HG03558 (cell line): ENCODE results near the gene DNAL4.
"Not testable (repeated sequence)": the region's sequence is repeated elsewhere in the genome, so short reads cannot be mapped to it uniquely, and the experiment has no call there.

Source experiments
- ATAC-seq: cut with Tn5 transposase; IDR thresholded peaks from one replicate; pipeline ENCODE4 v1.9.1; 2021; ENCODE audit warnings: moderate number of reproducible peaks; ENCODE audit not compliant: unreplicated experiment; ENCODE audit errors: extremely low read depth

The DNAL4 gene

DNA sequence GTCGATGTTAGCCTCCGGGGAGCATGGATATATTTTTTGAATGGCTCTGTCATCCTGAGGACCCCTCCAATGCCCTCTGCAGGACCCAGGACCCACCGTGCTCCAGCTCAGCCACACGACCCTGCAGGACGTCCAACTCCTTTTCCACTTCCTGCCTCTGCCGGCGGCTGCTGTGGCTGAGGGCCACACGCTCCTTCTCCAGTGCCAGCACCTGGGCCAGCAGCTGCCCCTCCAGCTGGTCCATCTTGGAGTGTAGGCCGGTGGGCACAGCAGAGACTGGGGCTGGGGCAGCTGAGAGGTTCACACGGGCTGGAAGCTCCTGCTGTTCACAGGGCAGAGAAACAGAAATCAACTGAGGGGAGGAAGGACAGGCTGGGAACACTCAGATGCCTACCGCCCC is 34.2 kb upstream of the DNAL4 start:
- no peak for ATAC-seq

DNA sequence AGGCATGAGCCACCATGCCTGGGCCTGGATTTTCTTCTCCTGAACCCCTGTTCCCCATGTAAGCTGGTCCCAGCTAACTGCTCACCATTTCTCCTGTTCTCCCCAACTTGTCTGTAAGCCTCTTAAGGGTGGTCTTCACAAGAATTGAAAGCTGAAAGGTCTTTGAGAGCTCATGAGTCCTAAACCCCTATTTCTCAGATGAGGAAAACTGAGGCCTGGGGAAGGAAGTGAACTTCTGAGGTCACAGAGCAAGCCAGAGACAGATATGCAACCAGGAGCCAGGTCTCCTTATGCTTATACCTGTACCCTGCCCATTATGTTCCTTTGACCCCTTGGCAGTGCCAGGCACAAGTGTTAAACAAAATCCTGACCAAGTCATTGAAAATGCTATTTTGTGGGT is 33.6 kb upstream of the DNAL4 start:
- no peak for ATAC-seq

DNA sequence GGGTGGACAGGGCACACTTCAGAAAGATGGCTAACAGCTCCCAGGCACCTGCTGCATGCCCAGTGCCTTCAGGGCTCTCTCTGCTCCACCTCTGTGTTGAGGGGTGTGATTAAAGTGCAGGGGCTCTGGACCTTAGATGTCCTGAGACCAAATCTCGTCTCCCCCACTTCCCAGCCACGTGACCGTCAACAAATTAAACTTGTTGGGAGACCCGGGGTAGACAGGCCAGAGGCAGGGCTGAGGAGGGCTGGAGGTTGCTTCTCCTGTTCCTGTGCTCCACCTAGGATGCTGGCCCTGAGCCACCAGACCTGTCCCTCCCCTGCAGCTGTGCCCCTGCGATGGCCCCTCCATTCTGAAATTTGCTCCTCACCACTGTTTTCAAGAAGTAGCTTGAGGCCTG is 32.9 kb upstream of the DNAL4 start:
- ATAC-seq: no peak

DNA sequence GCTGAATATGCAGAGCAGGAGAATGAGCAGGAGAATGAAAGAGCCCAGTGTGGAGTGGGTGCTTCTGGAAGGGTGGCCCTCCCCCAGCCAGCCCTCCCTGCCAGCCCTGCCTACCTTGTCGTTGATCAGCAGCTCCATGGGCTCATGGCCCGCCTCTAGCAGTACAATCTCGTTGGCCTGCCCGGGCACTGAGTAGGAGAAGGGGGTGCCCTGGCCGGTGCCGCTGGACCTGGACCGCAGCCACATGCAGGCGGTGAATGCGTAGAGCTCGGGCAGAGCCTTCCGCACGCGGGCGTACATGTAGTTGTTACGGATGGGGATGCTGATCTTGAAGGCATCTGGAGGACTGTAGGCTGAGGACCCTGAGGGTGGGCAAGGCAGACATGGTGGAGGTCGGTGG is 32.4 kb upstream of the DNAL4 start:
- ATAC-seq: no peak

DNA sequence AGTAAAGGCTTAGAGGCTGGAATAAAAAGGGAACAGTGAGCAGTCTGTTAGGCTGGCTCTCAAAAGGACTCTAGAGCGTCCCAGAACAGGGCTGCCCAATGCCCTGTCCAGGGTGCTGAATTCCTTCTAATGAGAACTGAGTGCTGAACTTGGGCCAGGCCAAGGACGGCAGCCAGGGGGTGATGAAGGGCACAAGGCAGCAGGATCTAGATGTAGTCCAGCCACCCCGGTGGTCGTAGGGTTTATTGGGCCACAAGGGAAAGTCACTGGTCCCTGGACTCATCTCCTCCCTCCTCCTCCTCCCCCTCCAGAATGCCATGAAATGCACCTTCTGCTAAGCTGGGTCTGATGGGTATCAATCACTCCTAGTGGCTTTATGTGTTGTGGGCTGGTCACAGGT is 30.6 kb upstream of the DNAL4 start:
- ATAC-seq: no peak

DNA sequence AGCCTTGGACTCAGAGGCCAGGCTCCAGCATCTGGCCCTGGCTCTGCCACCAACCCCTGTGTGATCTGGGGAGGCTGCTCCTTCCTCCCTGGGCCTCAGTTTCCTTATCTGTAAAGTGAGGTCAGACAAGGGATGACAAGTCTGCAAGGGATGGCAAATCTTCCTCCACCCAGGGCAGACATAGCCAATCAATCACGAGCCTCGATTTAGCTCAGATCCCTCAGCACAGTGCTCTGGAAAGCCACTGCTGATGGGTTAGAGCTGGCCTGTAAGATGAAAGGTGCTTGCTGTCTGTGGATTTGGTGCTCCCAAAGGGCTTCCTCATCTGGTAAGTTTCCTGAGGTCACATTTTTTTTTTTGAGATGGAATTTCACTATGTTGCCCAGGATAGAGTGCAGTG is 29.7 kb upstream of the DNAL4 start:
- ATAC-seq: no peak

DNA sequence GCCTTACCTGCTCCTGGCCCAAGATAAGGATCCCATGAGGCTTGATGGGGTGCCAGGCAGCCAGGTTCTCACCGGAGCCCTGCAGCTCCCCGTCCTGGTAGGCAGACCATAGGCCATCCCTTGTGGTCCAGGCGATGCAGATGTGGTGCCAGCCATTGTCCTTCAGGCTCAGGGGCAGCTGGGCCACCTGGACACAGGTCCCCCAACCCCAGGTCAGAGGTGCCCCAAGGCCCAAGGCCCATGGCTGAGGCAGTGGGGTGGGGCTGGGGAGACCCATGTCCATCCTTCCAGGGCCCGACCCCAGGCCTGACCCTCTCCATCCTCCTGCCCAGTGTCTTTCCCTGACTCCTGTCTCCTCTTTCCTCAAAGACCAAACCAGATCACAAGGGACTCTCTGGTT is 29.1 kb upstream of the DNAL4 start:
- no peak for ATAC-seq

DNA sequence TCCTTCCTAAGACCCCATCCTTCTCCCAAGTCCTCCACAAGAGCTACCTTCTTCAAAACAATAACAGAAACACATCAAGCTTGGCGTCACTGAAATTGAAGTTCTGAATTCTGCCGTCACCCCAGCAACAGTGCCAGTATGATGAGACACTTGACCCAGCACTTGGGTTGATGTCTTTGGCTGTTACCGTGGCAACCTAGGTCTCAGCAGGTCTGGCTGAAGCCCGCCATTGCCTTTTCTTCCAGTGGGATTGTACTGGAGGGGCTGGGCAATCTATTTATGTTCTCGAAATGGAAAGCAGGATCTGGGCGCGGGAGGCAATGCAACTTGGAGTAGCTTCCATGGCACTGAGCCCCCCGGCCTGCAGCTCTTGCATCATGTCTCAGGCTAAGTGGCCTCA is 26.1 kb upstream of the DNAL4 start:
- no peak for ATAC-seq

DNA sequence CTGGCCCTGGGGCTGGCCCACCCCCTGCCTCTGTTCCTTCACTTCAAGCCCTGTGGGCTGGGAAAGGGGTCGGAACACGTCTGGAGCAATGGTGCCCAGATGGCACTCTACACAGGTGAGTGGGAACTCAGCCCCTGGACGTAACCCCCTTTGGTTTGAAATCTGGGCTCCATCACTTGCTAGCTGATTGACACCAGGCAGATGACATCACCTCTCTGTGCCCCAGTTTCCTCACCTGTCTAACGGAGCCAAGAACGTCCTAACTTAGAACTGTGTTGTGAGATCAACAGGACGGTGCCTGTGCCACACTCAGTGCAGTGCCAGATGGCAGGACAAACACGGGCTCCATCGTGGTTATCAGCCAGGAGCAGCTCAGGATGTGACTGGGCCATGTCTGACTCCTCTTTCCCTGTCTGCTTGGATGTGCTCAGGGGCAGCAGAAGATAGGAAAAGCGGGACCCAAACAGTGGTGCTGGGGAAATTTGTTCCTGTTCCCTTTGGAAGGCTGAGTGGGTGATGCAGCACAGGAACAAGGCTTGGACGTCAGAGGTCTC is 25.5 kb upstream of the DNAL4 start:
- no peak for ATAC-seq

DNA sequence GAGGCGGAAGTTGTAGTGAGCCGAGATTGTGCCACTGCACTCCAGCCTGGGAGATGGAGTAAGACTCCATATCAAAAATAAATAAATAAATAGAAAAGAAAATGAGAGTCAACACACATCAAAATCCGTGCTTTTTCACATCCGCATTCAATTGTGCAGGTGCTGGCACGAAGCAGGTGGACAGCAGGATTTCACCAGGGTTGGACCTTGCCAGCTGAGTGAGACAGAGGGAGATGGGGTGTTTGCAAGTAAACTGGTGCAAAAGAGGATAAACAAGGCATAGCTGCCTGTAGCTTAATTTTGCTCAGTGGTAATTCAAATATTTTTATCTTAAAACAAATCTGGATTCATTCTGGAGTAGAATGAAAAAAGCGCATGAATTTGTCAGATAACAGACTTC is 23.3 kb upstream of the DNAL4 start:
- no peak for ATAC-seq

DNA sequence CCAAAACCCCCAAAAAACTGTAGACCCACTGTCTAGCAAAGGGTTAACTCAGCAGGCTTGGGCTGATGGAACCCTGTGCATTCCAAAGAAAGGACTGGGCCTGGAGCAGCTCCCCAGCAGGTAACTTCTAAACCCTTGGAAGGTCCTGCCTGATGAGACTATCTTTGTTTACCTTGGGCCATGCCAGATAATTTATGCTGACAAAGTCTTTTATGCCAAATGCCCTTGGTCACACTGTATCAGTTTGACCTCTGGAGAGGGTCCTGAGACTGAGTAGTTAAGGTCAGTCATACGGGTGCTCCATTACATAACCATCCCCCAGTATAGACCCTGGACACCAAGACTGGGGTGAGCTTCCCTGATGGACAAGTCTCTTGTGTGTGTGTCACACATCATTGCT is 21.9 kb upstream of the DNAL4 start:
- ATAC-seq: no peak

DNA sequence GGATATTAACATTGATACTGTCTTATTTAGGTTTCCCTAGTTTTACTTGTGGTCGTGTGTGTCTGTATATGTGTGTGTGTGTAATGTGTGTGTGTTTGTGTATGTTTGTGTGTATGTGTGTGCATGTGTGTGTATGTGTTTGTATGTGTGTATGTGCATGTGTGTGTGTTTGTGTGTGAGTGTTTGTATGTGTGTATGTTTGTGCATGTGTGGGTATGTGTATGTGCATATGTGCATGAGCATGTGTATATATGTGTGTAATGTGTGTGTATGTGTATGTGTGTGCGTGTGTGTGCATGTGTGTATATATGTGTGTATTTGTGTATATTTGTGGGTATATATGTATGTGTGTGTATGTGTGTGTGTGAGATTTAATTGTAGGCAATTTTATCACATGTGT is 17.3 kb upstream of the DNAL4 start:
- ATAC-seq: no peak

DNA sequence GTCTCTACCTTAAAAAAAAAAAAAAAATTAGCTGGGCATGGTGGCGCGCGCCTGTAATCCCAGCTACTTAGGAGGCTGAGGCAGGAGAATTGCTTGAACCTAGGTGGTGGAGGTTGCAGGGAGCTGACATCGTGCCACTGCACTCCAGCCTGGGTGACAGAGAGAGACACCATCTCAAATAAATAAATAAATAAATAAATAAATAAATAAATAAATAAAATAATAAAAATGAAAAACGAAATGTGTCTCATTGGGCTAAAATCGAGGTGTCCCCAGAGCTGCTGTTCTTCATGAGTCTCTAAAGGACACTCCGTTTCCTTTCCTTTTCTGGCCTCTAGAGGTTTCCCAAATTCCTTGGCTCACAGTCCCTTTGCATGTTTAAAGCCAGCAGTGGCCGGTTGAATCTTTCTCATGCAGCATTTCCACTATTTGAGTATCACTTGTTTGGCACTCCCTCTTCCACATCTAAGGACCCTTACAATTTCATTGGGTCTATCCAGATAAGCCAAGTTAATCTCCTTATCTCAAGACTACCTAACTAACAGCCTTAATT is 11.2 kb upstream of the DNAL4 start:
- ATAC-seq: not testable (repeated sequence)

DNA sequence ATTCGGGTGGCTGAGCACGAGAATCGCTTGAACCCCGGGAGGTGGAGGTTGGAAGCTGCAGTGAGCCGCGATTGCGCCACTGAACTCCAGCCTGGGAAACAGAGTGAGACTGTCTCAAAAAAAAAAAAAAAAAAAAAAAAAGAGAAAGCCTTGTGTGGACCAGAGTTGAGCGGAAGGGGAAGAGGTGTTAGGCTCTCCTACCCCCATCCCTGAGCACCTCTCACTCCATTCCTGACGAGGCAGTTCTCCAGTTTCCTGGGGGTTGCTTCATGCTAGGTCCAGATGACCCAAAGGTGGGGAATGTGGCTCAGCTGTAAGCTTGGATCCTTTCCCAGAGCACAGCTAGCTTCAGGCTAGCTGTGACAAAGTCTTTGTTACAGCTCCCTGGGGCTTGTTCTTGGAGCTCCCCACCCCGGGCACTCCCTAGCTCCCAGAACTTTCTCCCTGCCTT is 8.8 kb upstream of the DNAL4 start:
- ATAC-seq: no peak

DNA sequence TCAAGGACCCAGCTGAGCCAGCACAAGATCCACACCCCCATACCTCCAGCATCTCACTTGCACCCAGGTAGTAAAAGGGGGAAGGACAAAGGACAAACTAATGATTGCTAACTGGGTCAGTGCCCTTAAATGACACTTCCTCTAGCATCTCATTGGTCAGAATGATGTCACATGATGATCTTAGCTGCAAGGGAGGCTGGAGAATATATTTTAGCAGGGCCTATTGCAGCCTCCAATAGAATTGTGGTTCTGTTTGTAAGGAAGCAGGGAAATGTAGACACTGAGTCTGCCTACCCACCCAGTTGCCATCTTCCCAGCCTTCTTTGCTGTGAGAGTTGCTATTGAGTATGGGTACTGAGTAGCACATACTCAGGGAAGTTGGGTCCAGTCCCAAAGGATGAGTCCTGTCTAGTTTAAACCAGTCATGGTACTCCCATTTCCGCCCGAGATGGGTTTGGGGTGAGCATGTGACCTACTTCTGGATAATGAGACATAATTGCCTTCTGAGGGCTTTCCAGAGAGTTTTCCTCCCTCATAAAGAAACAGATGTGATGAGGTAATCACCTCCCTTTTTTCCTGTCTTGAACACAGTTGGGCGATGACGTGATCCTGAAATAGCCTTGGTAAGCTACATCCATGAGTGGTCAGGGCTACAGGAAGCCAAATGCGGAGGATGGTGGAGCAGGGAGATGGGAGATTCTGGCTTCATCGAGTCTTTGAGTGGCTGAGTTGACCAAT is 5.5 kb upstream of the DNAL4 start:
- ATAC-seq: no peak

DNA sequence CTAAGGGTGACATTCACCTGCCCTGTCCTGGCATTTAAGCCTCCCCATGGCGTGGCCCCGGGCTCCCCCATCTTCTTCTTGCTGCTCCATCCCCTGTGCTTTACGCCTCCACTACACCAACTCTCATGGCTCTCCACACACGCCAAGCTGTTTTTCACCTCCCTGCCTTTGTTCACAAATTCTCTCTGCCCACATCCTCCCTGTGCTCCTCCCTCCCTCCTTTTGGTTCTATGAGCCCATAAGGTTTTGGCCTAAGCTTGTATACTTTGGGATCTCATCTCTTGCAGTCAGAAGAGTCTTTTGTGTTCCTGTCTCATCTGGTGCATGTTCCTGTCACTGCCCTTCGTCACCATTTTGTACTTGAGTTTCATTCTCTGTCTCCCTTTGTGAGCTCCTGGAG is 4.6 kb upstream of the DNAL4 start:
- ATAC-seq: no peak

DNA sequence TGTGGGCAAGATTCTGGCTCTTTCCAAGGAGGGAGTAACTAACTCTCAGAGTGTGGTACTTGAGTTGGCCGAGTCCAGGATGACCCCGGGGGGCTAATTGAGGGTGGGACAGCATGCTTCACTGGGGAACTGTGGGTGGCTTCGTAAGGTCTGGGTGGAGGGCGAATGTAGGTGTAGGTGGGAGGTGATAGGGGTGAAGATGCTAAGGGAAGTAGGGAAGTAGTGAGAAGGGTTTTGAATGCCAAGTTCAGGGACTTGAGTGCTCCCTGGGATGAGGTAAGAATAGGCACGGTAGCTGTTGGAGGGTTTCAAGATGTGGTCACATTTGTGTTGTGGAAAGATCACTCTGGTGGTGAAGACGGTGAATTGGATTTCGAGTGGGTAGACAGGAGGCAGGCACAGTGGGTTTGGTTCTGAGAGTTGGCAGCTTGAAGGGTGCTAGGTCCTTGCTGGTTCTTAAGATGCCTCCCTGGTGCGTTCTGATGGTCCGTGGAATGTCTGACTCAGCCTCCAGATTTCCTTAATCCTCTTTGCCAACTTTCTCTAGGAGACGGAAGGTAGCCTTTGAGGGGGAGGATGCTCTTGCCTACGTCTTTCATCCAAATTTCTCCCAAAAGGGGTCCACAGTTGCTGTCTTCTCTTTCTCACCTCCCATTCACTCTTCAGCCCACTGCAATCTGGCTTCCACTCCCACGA is 2.5 kb upstream of the DNAL4 start:
- no peak for ATAC-seq

DNA sequence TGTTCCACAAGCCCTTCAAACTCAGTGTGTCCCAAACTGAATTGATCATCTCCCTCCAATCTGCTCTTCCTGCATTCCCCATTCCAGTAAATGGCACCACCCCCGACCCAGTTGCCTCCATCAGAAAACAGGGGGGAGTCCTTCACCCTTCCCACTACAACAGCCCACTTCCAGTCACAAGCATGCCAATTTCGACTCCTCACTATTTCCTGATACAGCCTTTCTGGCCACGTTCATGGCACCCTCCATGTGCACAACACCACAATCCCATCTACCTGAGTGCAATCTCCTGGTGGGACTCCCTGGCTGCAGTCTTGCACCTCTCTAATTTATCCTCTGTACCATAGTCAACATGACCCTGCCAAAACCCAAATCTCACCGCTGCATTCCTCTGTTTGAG is 1.6 kb upstream of the DNAL4 start:
- ATAC-seq: no peak

DNA sequence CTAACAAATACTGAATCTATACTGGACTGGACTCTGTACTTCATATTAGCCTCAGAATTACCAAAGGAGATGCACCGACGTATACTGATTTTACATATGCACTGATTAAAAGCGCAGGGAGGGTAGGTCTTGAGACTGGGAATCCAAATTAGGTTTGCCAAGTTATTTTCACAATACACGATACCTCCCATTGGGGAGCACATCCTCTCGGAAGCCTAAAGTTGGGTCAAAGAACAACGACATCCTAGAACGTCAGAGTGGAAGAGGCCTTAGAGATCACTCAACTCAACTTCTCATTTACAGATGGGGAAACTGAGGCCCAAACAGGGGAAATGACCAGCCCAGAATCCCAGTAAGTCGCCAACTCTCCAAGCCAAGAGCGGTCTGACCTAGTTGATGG is 626 bp downstream of the DNAL4 start:
- no peak for ATAC-seq

DNA sequence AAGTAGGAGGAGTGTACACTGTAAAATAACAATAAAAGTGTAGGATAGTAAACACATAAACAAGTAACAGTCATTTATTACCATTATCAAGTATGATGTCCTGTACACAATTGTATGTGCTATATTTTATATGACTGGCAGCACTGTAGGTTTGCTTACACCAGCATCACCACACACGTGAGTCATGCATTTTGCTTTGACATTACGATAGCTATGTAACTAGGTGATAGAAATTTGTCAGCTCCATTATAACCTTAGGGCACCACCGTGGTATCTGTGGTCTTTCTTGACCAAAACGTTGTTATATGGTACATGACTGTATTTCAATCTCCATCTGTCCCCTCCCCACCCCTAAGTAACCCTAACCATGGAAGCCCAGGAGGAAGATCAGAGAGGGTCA is 1.1 kb downstream of the DNAL4 start:
- no peak for ATAC-seq

DNA sequence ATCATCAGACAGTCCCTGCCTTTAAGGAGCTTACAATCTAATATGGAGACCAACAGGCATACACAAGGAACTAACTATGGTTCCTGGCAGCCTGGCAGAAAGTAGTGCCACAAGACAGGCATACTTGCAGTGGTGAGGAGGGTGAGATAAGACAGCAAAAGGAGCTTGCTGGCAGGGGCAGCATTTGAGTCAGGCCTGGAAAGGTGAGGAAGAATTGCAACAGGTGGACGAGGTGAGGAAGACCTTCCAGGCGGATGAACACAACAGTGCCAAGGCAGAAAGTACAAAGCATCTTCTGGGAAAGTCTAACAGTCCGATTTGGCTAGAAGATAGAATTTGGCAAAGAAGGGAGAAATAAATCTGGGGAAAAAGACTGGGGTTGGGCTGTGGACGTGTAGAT is 4.3 kb downstream of the DNAL4 start:
- ATAC-seq: no peak

DNA sequence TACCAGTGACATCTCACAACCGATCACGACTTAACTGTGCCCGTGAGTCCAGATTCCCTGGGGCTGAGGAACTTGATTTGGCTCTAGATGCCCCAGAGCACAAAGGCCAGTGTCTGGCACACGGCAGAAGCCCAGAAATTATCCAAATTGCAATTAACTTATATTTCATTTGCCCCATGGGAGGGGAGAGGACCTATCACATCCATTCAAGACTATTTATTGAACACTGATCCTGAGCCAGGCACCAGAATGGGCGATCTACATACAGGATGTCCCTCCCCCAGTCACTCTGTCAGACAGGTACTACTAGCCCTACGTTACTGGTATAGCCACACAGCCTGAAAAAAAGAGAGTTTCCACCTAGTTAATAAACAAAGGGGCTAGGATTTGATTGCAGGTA is 5.1 kb downstream of the DNAL4 start:
- no peak for ATAC-seq
